CD8-positive, alpha-beta memory T cell (primary cell): ENCODE measurements around the gene CDA. TPM values are rescaled to one million over a fixed set of nuclear protein-coding genes. Genes with fewer than 3 reads are reported as not detected.

Experiments
- CTCF ChIA-PET: fragments of 350-600 bp; sonication (Branson Sonifier 250); formaldehyde crosslinking; loops from one replicate; lab custom pipeline; 2021; ENCODE audit warnings: antibody characterized with exemption; lab: Charles Lee
- POLR2A ChIA-PET: fragments of 350-600 bp; sonication (Branson Sonifier 250); formaldehyde crosslinking; loops from one replicate; lab custom pipeline; 2021; ENCODE audit warnings: antibody characterized with exemption; lab: Charles Lee
- DNase-seq, 5 donors: peaks; one replicate each; pipeline versions ENCODE4 v3.0.0 to v3.0.0-alpha.2; 2020 to 2022; ENCODE audit warnings: mixed read lengths in 1 of 5
- H3K27ac ChIP-seq: one replicate; pipeline ENCODE4 v1.7.0; 2013; ENCODE audit warnings: low read depth, mild to moderate bottlenecking, low read length, moderate library complexity
- H3K27me3 ChIP-seq: 2 replicates; pipeline ENCODE4 v1.7.0; 2013; ENCODE audit warnings: low read length, mild to moderate bottlenecking; ENCODE audit not compliant: insufficient read depth, poor library complexity, severe bottlenecking
- H3K36me3 ChIP-seq: 2 replicates; pipeline ENCODE4 v1.7.0; 2013; ENCODE audit warnings: mild to moderate bottlenecking, low read length, moderate library complexity; ENCODE audit not compliant: insufficient read depth
- H3K4me1 ChIP-seq: 2 replicates; pipeline ENCODE4 v1.7.0; 2013; ENCODE audit warnings: mild to moderate bottlenecking, low read length, moderate library complexity; ENCODE audit not compliant: insufficient read depth
- H3K4me3 ChIP-seq: 2 replicates; pipeline ENCODE4 v1.7.0; 2013; ENCODE audit warnings: mild to moderate bottlenecking, low read length
- H3K9me3 ChIP-seq: 2 replicates; pipeline ENCODE4 v1.7.0; 2013; ENCODE audit warnings: mild to moderate bottlenecking, low read length
- H3K27ac Mint-ChIP-seq, 8 donors: one replicate each; pipeline ENCODE4 v1.8.0; 2020 to 2021; ENCODE audit warnings: mixed read lengths in 8 of 8, mild to moderate bottlenecking in 6 of 8, inconsistent platforms in 3 of 8, moderate library complexity in 3 of 8
- H3K27me3 Mint-ChIP-seq, 2 donors: one replicate each; pipeline ENCODE4 v1.8.0; 2020 to 2021; ENCODE audit warnings: mixed read lengths in 2 of 2, mild to moderate bottlenecking in 1 of 2, moderate library complexity in 1 of 2
- H3K36me3 Mint-ChIP-seq, 3 donors: one replicate each; pipeline ENCODE4 v1.8.0; 2020 to 2021; ENCODE audit warnings: mixed read lengths in 3 of 3, inconsistent platforms in 1 of 3, mild to moderate bottlenecking in 1 of 3
- H3K4me1 Mint-ChIP-seq, 3 donors: one replicate each; pipeline ENCODE4 v1.8.0; 2020 to 2021; ENCODE audit warnings: mixed read lengths in 3 of 3, inconsistent platforms in 1 of 3, mild to moderate bottlenecking in 1 of 3
- H3K4me3 Mint-ChIP-seq, 7 donors: one replicate each; pipeline ENCODE4 v1.8.0; 2020 to 2021; ENCODE audit warnings: mixed read lengths in 7 of 7, mild to moderate bottlenecking in 6 of 7, moderate library complexity in 4 of 7, inconsistent platforms in 2 of 7
- H3K9me3 Mint-ChIP-seq, 5 donors: one replicate each; pipeline ENCODE4 v1.8.0; 2020 to 2022; ENCODE audit warnings: mixed read lengths in 5 of 5, mild to moderate bottlenecking in 3 of 5, moderate library complexity in 2 of 5, inconsistent platforms in 1 of 5
- polyA plus RNA-seq: library from polyadenylated mRNA; unstranded; fragments of 300-500 nt; fragmentation: Illumina TruSeq; gene quantifications from one replicate; pipeline ENCODE4 v1.2.3, GENCODE V29; 2021
- total RNA-seq, 2 experiments: library from RNA; stranded (reverse); gene quantifications; one replicate each; pipeline ENCODE4 v1.2.3, GENCODE V29; 2021

CDA gene
- total and polyA plus RNA-seq, 3 experiments from 2014 or later, result not detected

GRCh38 chr1:20555758-20556120, 33.2 kb upstream of the CDA start:
- no peaks in the 10 kb centered on the region for H3K4me1 ChIP-seq
- no peak overlapping the region for H3K27ac ChIP-seq
- H3K36me3 ChIP-seq, result no peaks in the 10 kb centered on the region
- H3K36me3 Mint-ChIP-seq, result no peaks in the 10 kb centered on the region
- no peaks in the 10 kb centered on the region for H3K9me3 ChIP-seq
- no peaks in the 10 kb centered on the region for H3K9me3 Mint-ChIP-seq
- ChIA-PET POLR2A (no interaction called here), CTCF (no interaction called here)
- no peak for DNase-seq
- no peak overlapping the region for H3K4me3 ChIP-seq
- peaks cover 23 to 29% of the 10 kb centered on the region in 2 donors for H3K27me3 Mint-ChIP-seq
- H3K27me3 ChIP-seq, result peaks cover 12% of the 10 kb centered on the region
- no peak overlapping the region for H3K27ac Mint-ChIP-seq
- no peak overlapping the region for H3K4me3 Mint-ChIP-seq
- peaks cover 0 to 2% (median 0%) of the 10 kb centered on the region in 3 donors for H3K4me1 Mint-ChIP-seq

GRCh38 chr1:20558191-20558590, 30.7 kb upstream of the CDA start:
- Mint-ChIP-seq H3K4me1 (peaks cover 0 to 2% (median 0%) of the 10 kb centered on the region in 3 donors), H3K27ac (no peak overlapping the region), H3K9me3 (no peaks in the 10 kb centered on the region), H3K4me3 (no peak overlapping the region), H3K36me3 (no peaks in the 10 kb centered on the region), H3K27me3 (peaks cover 18 to 40% of the 10 kb centered on the region in 2 donors)
- Histone ChIP-seq H3K27me3 (peaks cover 8% of the 10 kb centered on the region), H3K4me1 (no peaks in the 10 kb centered on the region), H3K36me3 (no peaks in the 10 kb centered on the region), H3K27ac (no peak overlapping the region), H3K9me3 (no peaks in the 10 kb centered on the region), H3K4me3 (no peak overlapping the region)
- ChIA-PET POLR2A (no interaction called here), CTCF (no interaction called here)
- no peak for DNase-seq

- H3K4me1 Mint-ChIP-seq, result no peaks in the 10 kb centered on the region
- ChIA-PET CTCF (no interaction called here), POLR2A (no interaction called here)
Measured at GRCh38 chr1:20560966-20561365, 27.9 kb upstream of the CDA start.

GRCh38 chr1:20565234-20565633, 23.7 kb upstream of the CDA start:
- no peaks in the 10 kb centered on the region for H3K36me3 Mint-ChIP-seq
- no peak overlapping the region for H3K4me3 Mint-ChIP-seq
- no peak for DNase-seq
- no peak overlapping the region for H3K27ac Mint-ChIP-seq
- H3K4me1 Mint-ChIP-seq, result no peaks in the 10 kb centered on the region
- H3K9me3 Mint-ChIP-seq, result no peaks in the 10 kb centered on the region
- no peaks in the 10 kb centered on the region for H3K36me3 ChIP-seq
- ChIA-PET CTCF (interaction anchor here (0.6 kb wide), 1 partner anchor 16 kb away, joined by 3 read pairs; no protein-coding TSS in a partner anchor), POLR2A (no interaction called here)
- H3K9me3 ChIP-seq, result no peaks in the 10 kb centered on the region
- H3K4me3 ChIP-seq, result no peak overlapping the region
- H3K27ac ChIP-seq, result no peak overlapping the region
- no peaks in the 10 kb centered on the region for H3K27me3 ChIP-seq
- peaks cover 21 to 60% of the 10 kb centered on the region in 2 donors for H3K27me3 Mint-ChIP-seq
- no peaks in the 10 kb centered on the region for H3K4me1 ChIP-seq

More at GRCh38 chr1:20560966-20561365, 27.9 kb upstream of the CDA start:
- Histone ChIP-seq H3K9me3 (no peaks in the 10 kb centered on the region), H3K27me3 (no peaks in the 10 kb centered on the region), H3K4me3 (no peak overlapping the region), H3K36me3 (no peaks in the 10 kb centered on the region), H3K4me1 (no peaks in the 10 kb centered on the region), H3K27ac (no peak overlapping the region)
- no peaks in the 10 kb centered on the region for H3K36me3 Mint-ChIP-seq
- H3K9me3 Mint-ChIP-seq, result no peaks in the 10 kb centered on the region
- no peak overlapping the region for H3K27ac Mint-ChIP-seq
- no peak overlapping the region for H3K4me3 Mint-ChIP-seq
- no peak for DNase-seq
- peaks cover 9 to 36% of the 10 kb centered on the region in 2 donors for H3K27me3 Mint-ChIP-seq

- H3K36me3 Mint-ChIP-seq, result no peaks in the 10 kb centered on the region
- peak overlapping the region in 1 of 8 donors; percentile 25 for H3K27ac Mint-ChIP-seq
- no peak overlapping the region for H3K4me3 Mint-ChIP-seq
- Histone ChIP-seq H3K36me3 (no peaks in the 10 kb centered on the region), H3K4me3 (no peak overlapping the region), H3K27me3 (peaks cover 5% of the 10 kb centered on the region), H3K27ac (no peak overlapping the region), H3K4me1 (no peaks in the 10 kb centered on the region), H3K9me3 (no peaks in the 10 kb centered on the region)
- POLR2A ChIA-PET, result no interaction called here
- H3K27me3 Mint-ChIP-seq, result peaks cover 16 to 65% of the 10 kb centered on the region in 2 donors
- peaks cover 0 to 2% (median 0%) of the 10 kb centered on the region in 5 donors for H3K9me3 Mint-ChIP-seq
- H3K4me1 Mint-ChIP-seq, result no peaks in the 10 kb centered on the region
- CTCF ChIA-PET, result no interaction called here
- DNase-seq, result no peak
Measured at GRCh38 chr1:20569523-20570098, 19.3 kb upstream of the CDA start.

- Histone ChIP-seq H3K36me3 (no peaks in the 10 kb centered on the region), H3K27me3 (peaks cover 5% of the 10 kb centered on the region), H3K4me3 (no peak overlapping the region), H3K9me3 (no peaks in the 10 kb centered on the region), H3K4me1 (no peaks in the 10 kb centered on the region), H3K27ac (no peak overlapping the region)
- no peak for DNase-seq
- CTCF ChIA-PET, result no interaction called here
- Mint-ChIP-seq H3K36me3 (no peaks in the 10 kb centered on the region), H3K27me3 (peaks cover 19 to 62% of the 10 kb centered on the region in 2 donors), H3K4me3 (no peak overlapping the region), H3K9me3 (peaks cover 0 to 2% (median 0%) of the 10 kb centered on the region in 5 donors), H3K27ac (no peak overlapping the region), H3K4me1 (no peaks in the 10 kb centered on the region)
- POLR2A ChIA-PET, result no interaction called here
Measured at GRCh38 chr1:20571427-20571826, 17.5 kb upstream of the CDA start.

- no peaks in the 10 kb centered on the region for H3K36me3 ChIP-seq
- CTCF ChIA-PET, result no interaction called here
- DNase-seq, result no peak
- H3K4me3 Mint-ChIP-seq, result no peak overlapping the region
- no peak overlapping the region for H3K4me3 ChIP-seq
- H3K27ac Mint-ChIP-seq, result no peak overlapping the region
- no peak overlapping the region for H3K27ac ChIP-seq
- peaks cover 5% of the 10 kb centered on the region for H3K27me3 ChIP-seq
- H3K36me3 Mint-ChIP-seq, result no peaks in the 10 kb centered on the region
- POLR2A ChIA-PET, result no interaction called here
- H3K4me1 Mint-ChIP-seq, result no peaks in the 10 kb centered on the region
- no peaks in the 10 kb centered on the region for H3K4me1 ChIP-seq
- H3K9me3 ChIP-seq, result no peaks in the 10 kb centered on the region
- peaks cover 0 to 2% (median 0%) of the 10 kb centered on the region in 5 donors for H3K9me3 Mint-ChIP-seq
- H3K27me3 Mint-ChIP-seq, result peaks cover 17 to 55% of the 10 kb centered on the region in 2 donors
Measured at GRCh38 chr1:20573987-20574386, 14.9 kb upstream of the CDA start.

- peaks cover 0 to 2% (median 0%) of the 10 kb centered on the region in 5 donors for H3K9me3 Mint-ChIP-seq
- Histone ChIP-seq H3K36me3 (no peaks in the 10 kb centered on the region), H3K9me3 (no peaks in the 10 kb centered on the region), H3K27me3 (peaks cover 5% of the 10 kb centered on the region), H3K4me1 (no peaks in the 10 kb centered on the region), H3K27ac (no peak overlapping the region), H3K4me3 (no peak overlapping the region)
- POLR2A ChIA-PET, result no interaction called here
- no peak overlapping the region for H3K27ac Mint-ChIP-seq
- no peak overlapping the region for H3K4me3 Mint-ChIP-seq
- H3K4me1 Mint-ChIP-seq, result no peaks in the 10 kb centered on the region
- no peaks in the 10 kb centered on the region for H3K36me3 Mint-ChIP-seq
- peaks cover 11 to 51% of the 10 kb centered on the region in 2 donors for H3K27me3 Mint-ChIP-seq
- DNase-seq, result peak in 4 of 5 donors; percentile 17 to 62 (median 24)
- CTCF ChIA-PET, result interaction anchor here (0.9 to 1.6 kb wide), 2 partner anchors 11 to 55 kb away, joined by 3 read pairs; no protein-coding TSS in a partner anchor
Measured at GRCh38 chr1:20574686-20575540, 14.0 kb upstream of the CDA start.
